Measurements from ENCODE around the gene FAM107B.

Gene FAM107B

GRCh38 chr10:14774797-14775196, at the start of gene FAM107B:
TSS of gene FAM107B (minus strand) at chr10:14774897. CDS start at chr10:14774663, 234 bp downstream.
- TF ChIP-seq ZC3H10 (CRISPR knock-in tag; IDR thresholded peaks at IDR 0.05) (no peak), PATZ1 (CRISPR knock-in tag; IDR thresholded peaks at IDR 0.05; ENCODE audit: borderline replicate concordance) (no peak), ZNF8 (CRISPR knock-in tag; IDR thresholded peaks at IDR 0.05) (no peak), CSDC2 (CRISPR knock-in tag; IDR thresholded peaks at IDR 0.05) (no peak), CREB5 (CRISPR knock-in tag; IDR thresholded peaks at IDR 0.05; ENCODE audit: low read depth) (no peak), ZFP30 (CRISPR knock-in tag; IDR thresholded peaks at IDR 0.05) (no peak), CSRNP3 (CRISPR knock-in tag; IDR thresholded peaks at IDR 0.05) (no peak), TSHZ2 (CRISPR knock-in tag; IDR thresholded peaks at IDR 0.05) (no peak), ZNF70 (CRISPR knock-in tag; IDR thresholded peaks at IDR 0.05) (no peak)
- ATAC-seq = no peak

- ATAC-seq = no peak
- TF ChIP-seq ZFP3 (CRISPR knock-in tag; IDR thresholded peaks at IDR 0.05) (no peak), CSDC2 (CRISPR knock-in tag; IDR thresholded peaks at IDR 0.05) (no peak), ARNTL (CRISPR knock-in tag; IDR thresholded peaks at IDR 0.05; ENCODE audit: borderline replicate concordance, low read depth) (no peak), PATZ1 (CRISPR knock-in tag; IDR thresholded peaks at IDR 0.05; ENCODE audit: borderline replicate concordance) (no peak), TCF4 (CRISPR knock-in tag; IDR thresholded peaks at IDR 0.05; ENCODE audit: borderline replicate concordance) (no peak), ZNF8 (CRISPR knock-in tag; IDR thresholded peaks at IDR 0.05) (no peak), TSHZ2 (CRISPR knock-in tag; IDR thresholded peaks at IDR 0.05) (no peak), OSR1 (CRISPR knock-in tag; IDR thresholded peaks at IDR 0.05) (no peak), GLIS3 (CRISPR knock-in tag; IDR thresholded peaks at IDR 0.05) (no peak), SNAI2 (CRISPR knock-in tag; IDR thresholded peaks at IDR 0.05) (no peak), PPARA (CRISPR knock-in tag; IDR thresholded peaks at IDR 0.05; ENCODE audit: borderline replicate concordance) (no peak)
Measured at GRCh38 chr10:14823966-14824365, 49.3 kb upstream of the FAM107B start.

Data from SK-N-SH treated with all-trans-retinoic acid at 6 μM for 48 hours (cell line).